B cell (primary cell): ENCODE results near the gene ERBB3. TPM values are rescaled to one million over a fixed set of nuclear protein-coding genes. Genes with fewer than 3 reads are reported as not detected.

Experiments used
- ATAC-seq: fragments of 200-7000 bp; cut with Tn5 transposase; one replicate; pipeline ENCODE4 v1.10.0; 2021; ENCODE audit warnings: low read depth, mild to moderate bottlenecking, moderate number of reproducible peaks, moderate library complexity
- CTCF ChIA-PET: fragments of 350-600 bp; sonication (Branson Sonifier 250); formaldehyde crosslinking; loops from one replicate; lab custom pipeline; 2021; ENCODE audit warnings: antibody characterized with exemption, inconsistent platforms; lab: Charles Lee
- POLR2A ChIA-PET: fragments of 350-600 bp; sonication (Branson Sonifier 250); formaldehyde crosslinking; loops from one replicate; lab custom pipeline; 2021; ENCODE audit warnings: antibody characterized with exemption; lab: Charles Lee
- DNase-seq: peaks from one replicate; pipeline ENCODE4 v3.0.0; 2013
- H2AFZ ChIP-seq: 2 replicates; pipeline ENCODE4 v1.6.1; 2012; ENCODE audit warnings: mild to moderate bottlenecking, low read depth, low read length; ENCODE audit not compliant: insufficient read depth, poor library complexity, severe bottlenecking
- H3K27ac ChIP-seq, 2 donors: 1 replicate in 1 of 2; 2 replicates in 1 of 2; pipeline ENCODE4 v1.5.1; 2012 to 2013; ENCODE audit warnings: low read length in 2 of 2, mild to moderate bottlenecking in 2 of 2, moderate library complexity in 1 of 2
- H3K27me3 ChIP-seq, 4 experiments: fragments of 200-600 bp in 1 of 4; sonication (generic) in 1 of 4; replicated peaks in 1 of 4; 1 replicate in 2 of 4; 2 replicates in 2 of 4; pipeline versions ENCODE4 v1.6.1 to v1.7.0; 2013 to 2016; ENCODE audit warnings: low read length in 3 of 4, mild to moderate bottlenecking in 2 of 4, mixed read lengths in 1 of 4, moderate library complexity in 1 of 4; ENCODE audit not compliant: insufficient read depth in 4 of 4, control insufficient read depth in 3 of 4; ENCODE audit errors: control extremely low read depth in 1 of 4
- H3K36me3 ChIP-seq, 2 experiments: replicated peaks in 1 of 2; 1 replicate in 1 of 2; 2 replicates in 1 of 2; pipeline versions ENCODE4 v1.6.1 to v1.7.1; 2013; ENCODE audit warnings: low read length in 1 of 2; ENCODE audit not compliant: insufficient read depth in 2 of 2, control insufficient read depth in 1 of 2; ENCODE audit errors: control extremely low read depth in 1 of 2, extremely low read depth in 1 of 2
- H3K4me1 ChIP-seq, 2 donors: fragments of 200-600 bp in 1 of 2; sonication (generic) in 1 of 2; 1 replicate in 1 of 2; 2 replicates in 1 of 2; pipeline versions ENCODE4 v1.5.1 to v1.6.1; 2013 to 2017; ENCODE audit warnings: low read length in 2 of 2; ENCODE audit not compliant: control insufficient read depth in 2 of 2, insufficient read depth in 2 of 2
- H3K4me2 ChIP-seq: replicated peaks from 2 replicates; pipeline ENCODE3; 2012; ENCODE audit warnings: mild to moderate bottlenecking, low read depth, low read length; ENCODE audit not compliant: poor library complexity, severe bottlenecking
- H3K4me3 ChIP-seq, 5 experiments: fragments of 200-600 bp in 1 of 5; sonication (generic) in 1 of 5; 1 replicate in 3 of 5; 2 replicates in 2 of 5; pipeline versions ENCODE4 v1.5.1 to v1.7.0; 2011 to 2016; ENCODE audit warnings: low read length in 4 of 5, mild to moderate bottlenecking in 4 of 5, low read depth in 2 of 5, control low read depth in 1 of 5, moderate library complexity in 1 of 5; ENCODE audit not compliant: insufficient read depth in 1 of 5; ENCODE audit errors: control extremely low read depth in 1 of 5, extremely low read depth in 1 of 5
- H3K79me2 ChIP-seq: fragments of 200-600 bp; sonication (generic); one replicate; pipeline ENCODE4 v1.6.0; 2016; ENCODE audit warnings: low read length; ENCODE audit not compliant: control insufficient read depth, insufficient read depth
- H3K9ac ChIP-seq: fragments of 200-600 bp; sonication (generic); 2 replicates; pipeline ENCODE4 v1.6.1; 2017; ENCODE audit warnings: mild to moderate bottlenecking, low read length, moderate library complexity
- H3K9me3 ChIP-seq, 3 donors: one replicate each; pipeline versions ENCODE4 v1.6.1 to v1.7.1; 2013; ENCODE audit warnings: low read length in 2 of 3; ENCODE audit not compliant: control insufficient read depth in 2 of 3, insufficient read depth in 1 of 3; ENCODE audit errors: control extremely low read depth in 1 of 3
- H4K20me1 ChIP-seq: 2 replicates; pipeline ENCODE4 v1.6.0; 2012; ENCODE audit warnings: mild to moderate bottlenecking, low read length; ENCODE audit not compliant: insufficient read depth, control insufficient read depth, poor library complexity, severe bottlenecking
- H3K27ac Mint-ChIP-seq: one replicate; pipeline ENCODE4 v1.8.0; 2021; ENCODE audit warnings: mixed read lengths
- H3K27me3 Mint-ChIP-seq: one replicate; pipeline ENCODE4 v1.8.0; 2021; ENCODE audit warnings: mixed read lengths
- H3K4me1 Mint-ChIP-seq: one replicate; pipeline ENCODE4 v1.8.0; 2021; ENCODE audit warnings: mixed read lengths
- H3K4me3 Mint-ChIP-seq: one replicate; pipeline ENCODE4 v1.8.0; 2021; ENCODE audit warnings: mixed read lengths
- H3K9me3 Mint-ChIP-seq: one replicate; pipeline ENCODE4 v1.8.0; 2022; ENCODE audit warnings: mixed read lengths; ENCODE audit not compliant: insufficient read depth
- CTCF ChIP-seq: fragments of 200-600 bp; IDR thresholded peaks from one replicate; pipeline ENCODE4 v1.8.0; 2022; ENCODE audit warnings: antibody characterized with exemption, mild to moderate bottlenecking
- EZH2 ChIP-seq: IDR thresholded peaks from 2 replicates; pipeline ENCODE4 v1.6.1; 2012; ENCODE audit warnings: borderline replicate concordance, low read depth, mild to moderate bottlenecking, moderate library complexity, low read length; ENCODE audit not compliant: insufficient read depth, poor library complexity, severe bottlenecking
- WGBS: methylation state at CpG from one replicate; pipeline ENCODE4 v1.1.5; 2013; ENCODE audit warnings: missing lambda C conversion rate; ENCODE audit not compliant: insufficient coverage; 5-methylcytosine and 5-hydroxymethylcytosine counted together
- intact Hi-C: fragments of 100-400 bp; cut with micrococcal nuclease; formaldehyde crosslinking; loops from one replicate; pipeline ENCODE4 v1.10.0; 2022
- polyA plus RNA-seq: library from polyadenylated mRNA; depleted of rRNA; stranded (reverse); fragments of >200 nt; gene quantifications from 2 replicates; pipeline ENCODE4 v1.2.3, GENCODE V29; 2012
- total RNA-seq, 2 donors: library from RNA; stranded (reverse); fragments of 120-200 nt in 1 of 2; gene quantifications; 1 replicate in 1 of 2; 2 replicates in 1 of 2; pipeline versions ENCODE4 v1.2.3 to v1.2.4, GENCODE V29; 2013 to 2022

Gene ERBB3
- total and polyA plus RNA-seq, 2 donors (not counting 1 experiment from before 2014, with no cell fraction given) = 0.10 TPM; not detected in 1

GRCh38 chr12:56152132-56152755 lies 72.3 kb downstream of the ERBB3 start, which contains the start of gene MYL6B:
TSS of gene MYL6B (plus strand) at chr12:56152587. CDS start at chr12:56153919, 1,332 bp downstream.
- TF ChIP-seq CTCF (no peak), EZH2 (no peak)
- DNase-seq = peak; percentile 91
- H2AFZ ChIP-seq = peak within 1 kb of the TSS; percentile 94
- ChIA-PET POLR2A (interaction anchor here (0.5 to 2.1 kb wide), 11 partner anchors 24 to 412 kb away, joined by 3 to 28 read pairs (median 3); partner anchors contain the start of genes COQ10A, ESYT1, IL23A and PA2G4), CTCF (interaction anchor here (0.9 to 1.4 kb wide), 5 partner anchors 22 to 37 kb away, joined by 5 to 11 read pairs (median 9); partner anchors contain the start of genes ESYT1, SMARCC2 and ZC3H10)
- peak within 1 kb of the TSS; percentile 54 to 89 (median 81) for H3K4me3 ChIP-seq
- peaks cover 15 to 28% of the 10 kb centered on the region in 2 donors for H3K4me1 ChIP-seq
- Mint-ChIP-seq H3K9me3 (no peaks in the 10 kb centered on the region), H3K4me1 (peaks cover 34% of the 10 kb centered on the region), H3K4me3 (peak within 1 kb of the TSS; percentile 94), H3K27ac (peak within 1 kb of the TSS; percentile 98), H3K27me3 (no peaks in the 10 kb centered on the region)
- no peaks in the 10 kb centered on the region for H3K27me3 ChIP-seq
- H3K36me3 ChIP-seq = peaks cover 0 to 3% of the 10 kb centered on the region in 2 experiments
- intact Hi-C loops = loop anchor here (1.0 to 10.0 kb wide), 3 partner anchors 26 to 923 kb away; partner anchors contain the start of genes NEMP1 and PA2G4
- H4K20me1 ChIP-seq = no peaks in the 10 kb centered on the region
- H3K9me3 ChIP-seq = no peaks in the 10 kb centered on the region
- H3K9ac ChIP-seq = peak within 1 kb of the TSS; percentile 88
- ATAC-seq = peak; percentile 91
- peak within 1 kb of the TSS; percentile 89 for H3K4me2 ChIP-seq
- WGBS = 0% methylated on average over 21 of the region's 37 CpGs
- H3K79me2 ChIP-seq = peaks cover 57% of the 10 kb centered on the region
- H3K27ac ChIP-seq = peak within 1 kb of the TSS; percentile 74 to 88

Other genes with a start within 250 kb of the ERBB3 start
- gene MMP19, start 237.2 kb upstream of the ERBB3 start, total RNA-seq = 0.12 and 0.42 TPM in 2 replicates
- gene MMP19, start 237.2 kb upstream of the ERBB3 start, polyA plus RNA-seq = not detected in 2 replicates
- 38.3 and 39.2 TPM in 2 replicates for gene PYM1, start 152.3 kb upstream of the ERBB3 start, total RNA-seq
- 17.9 and 22.5 TPM in 2 replicates for gene PYM1, start 152.3 kb upstream of the ERBB3 start, polyA plus RNA-seq
- 238 and 239 TPM in 2 replicates for gene DGKA, start 149.0 kb upstream of the ERBB3 start, total RNA-seq
- gene DGKA, start 149.0 kb upstream of the ERBB3 start, polyA plus RNA-seq = 269 and 302 TPM in 2 replicates
- gene PMEL, start 114.1 kb upstream of the ERBB3 start, total RNA-seq = 0.32 and 0.90 TPM in 2 replicates
- gene PMEL, start 114.1 kb upstream of the ERBB3 start, polyA plus RNA-seq = 0.13 and 0.46 TPM in 2 replicates
- gene CDK2, start 113.3 kb upstream of the ERBB3 start, total RNA-seq = 32.7 and 32.8 TPM in 2 replicates
- gene CDK2, start 113.3 kb upstream of the ERBB3 start, polyA plus RNA-seq = 10.8 and 21.7 TPM in 2 replicates
- gene RAB5B, start 106.1 kb upstream of the ERBB3 start, total RNA-seq = 96.1 and 111 TPM in 2 replicates
- 34.9 and 42.1 TPM in 2 replicates for gene RAB5B, start 106.1 kb upstream of the ERBB3 start, polyA plus RNA-seq
- gene SUOX, start 82.9 kb upstream of the ERBB3 start, total RNA-seq = 6.3 and 7.5 TPM in 2 replicates
- 3.1 and 3.4 TPM in 2 replicates for gene SUOX, start 82.9 kb upstream of the ERBB3 start, polyA plus RNA-seq
- gene IKZF4, start 59.1 kb upstream of the ERBB3 start, total RNA-seq = 7.6 and 8.9 TPM in 2 replicates
- gene IKZF4, start 59.1 kb upstream of the ERBB3 start, polyA plus RNA-seq = 2.3 and 2.4 TPM in 2 replicates
- gene RPS26, start 38.2 kb upstream of the ERBB3 start, total RNA-seq = 19.4 and 21.0 TPM in 2 replicates
- 549 and 2,188 TPM in 2 replicates for gene RPS26, start 38.2 kb upstream of the ERBB3 start, polyA plus RNA-seq
- 77.3 and 84.6 TPM in 2 replicates for gene PA2G4, start 24.4 kb downstream of the ERBB3 start, total RNA-seq
- gene PA2G4, start 24.4 kb downstream of the ERBB3 start, polyA plus RNA-seq = 53.4 and 56.7 TPM in 2 replicates
- 4,341 and 4,738 TPM in 2 replicates for gene RPL41, start 36.5 kb downstream of the ERBB3 start, total RNA-seq
- gene RPL41, start 36.5 kb downstream of the ERBB3 start, polyA plus RNA-seq = 8,499 and 10,371 TPM in 2 replicates
- gene ZC3H10, start 38.1 kb downstream of the ERBB3 start, total RNA-seq = 21.7 and 25.5 TPM in 2 replicates
- 3.3 and 4.7 TPM in 2 replicates for gene ZC3H10, start 38.1 kb downstream of the ERBB3 start, polyA plus RNA-seq
- 151 and 154 TPM in 2 replicates for gene ESYT1, start 48.1 kb downstream of the ERBB3 start, total RNA-seq
- 132 and 162 TPM in 2 replicates for gene ESYT1, start 48.1 kb downstream of the ERBB3 start, polyA plus RNA-seq
- 23.7 and 25.7 TPM in 2 replicates for gene MYL6B, start 72.4 kb downstream of the ERBB3 start, total RNA-seq
- 18.7 and 27.8 TPM in 2 replicates for gene MYL6B, start 72.4 kb downstream of the ERBB3 start, polyA plus RNA-seq
- gene MYL6, start 78.2 kb downstream of the ERBB3 start, total RNA-seq = 645 and 675 TPM in 2 replicates
- 711 and 892 TPM in 2 replicates for gene MYL6, start 78.2 kb downstream of the ERBB3 start, polyA plus RNA-seq
- gene SMARCC2, start 109.3 kb downstream of the ERBB3 start, total RNA-seq = 195 and 198 TPM in 2 replicates
- 56.3 and 70.4 TPM in 2 replicates for gene SMARCC2, start 109.3 kb downstream of the ERBB3 start, polyA plus RNA-seq
- gene RNF41, start 141.8 kb downstream of the ERBB3 start, total RNA-seq = 129 and 134 TPM in 2 replicates
- gene RNF41, start 141.8 kb downstream of the ERBB3 start, polyA plus RNA-seq = 107 and 113 TPM in 2 replicates
- gene NABP2, start 144.2 kb downstream of the ERBB3 start, total RNA-seq = 12.4 and 14.9 TPM in 2 replicates
- gene NABP2, start 144.2 kb downstream of the ERBB3 start, polyA plus RNA-seq = 13.1 and 16.1 TPM in 2 replicates
- 0.41 and 0.69 TPM in 2 replicates for gene SLC39A5, start 149.9 kb downstream of the ERBB3 start, total RNA-seq
- 0.92 and 0.97 TPM in 2 replicates for gene SLC39A5, start 149.9 kb downstream of the ERBB3 start, polyA plus RNA-seq
- gene ANKRD52, start 178.2 kb downstream of the ERBB3 start, total RNA-seq = 46.5 and 54.6 TPM in 2 replicates
- gene ANKRD52, start 178.2 kb downstream of the ERBB3 start, polyA plus RNA-seq = 16.3 and 17.9 TPM in 2 replicates
- 73.5 and 76.3 TPM in 2 replicates for gene COQ10A, start 186.8 kb downstream of the ERBB3 start, total RNA-seq
- 73.6 and 84.5 TPM in 2 replicates for gene COQ10A, start 186.8 kb downstream of the ERBB3 start, polyA plus RNA-seq
- gene CS, start 220.2 kb downstream of the ERBB3 start, total RNA-seq = 151 and 154 TPM in 2 replicates
- 114 and 157 TPM in 2 replicates for gene CS, start 220.2 kb downstream of the ERBB3 start, polyA plus RNA-seq
- 89.0 and 91.2 TPM in 2 replicates for gene CNPY2, start 235.8 kb downstream of the ERBB3 start, total RNA-seq
- gene CNPY2, start 235.8 kb downstream of the ERBB3 start, polyA plus RNA-seq = 52.9 and 61.9 TPM in 2 replicates